SIG-M5 treated with dmso at 0.1 percent for 504 hours (cell line): ENCODE measurements around the gene SLC25A53.
A peak's percentile ranks its signal among the peaks of the same experiment; 100 is the strongest.

Experiments
- DNase-seq: peaks from one replicate; lab custom pipeline; 2025; ENCODE audit not compliant: unreplicated experiment; lab: John Stamatoyannopoulos, UW

SLC25A53 gene

GRCh38 chrX:104156630-104157529 lies at the start of gene SLC25A53:
Gene SLC25A53, minus strand, starts transcription at chrX:104157009. Its CDS starts 51,752 bp downstream, at chrX:104105257.
- peak; percentile 81 for DNase-seq

- DNase-seq, result no peak
Measured at GRCh38 chrX:104205548-104205947, 48.7 kb upstream of the SLC25A53 start.

GRCh38 chrX:104195489-104196084 lies 38.8 kb upstream of the SLC25A53 start:
- no peak for DNase-seq

GRCh38 chrX:104195013-104195412 lies 38.2 kb upstream of the SLC25A53 start:
- DNase-seq, result no peak

- no peak for DNase-seq
Measured at GRCh38 chrX:104193485-104193884, 36.7 kb upstream of the SLC25A53 start.

GRCh38 chrX:104189837-104190236 lies 33.0 kb upstream of the SLC25A53 start:
- DNase-seq, result no peak

GRCh38 chrX:104187931-104188330 lies 31.1 kb upstream of the SLC25A53 start:
- no peak for DNase-seq

- DNase-seq, result no peak
Measured at GRCh38 chrX:104183685-104184084, 26.9 kb upstream of the SLC25A53 start.

GRCh38 chrX:104173841-104174240 lies 17.0 kb upstream of the SLC25A53 start:
- DNase-seq, result no peak

- no peak for DNase-seq
Measured at GRCh38 chrX:104172788-104173187, 16.0 kb upstream of the SLC25A53 start.

GRCh38 chrX:104172121-104172520 lies 15.3 kb upstream of the SLC25A53 start:
- no peak for DNase-seq

- DNase-seq, result no peak
Measured at GRCh38 chrX:104168127-104168526, 11.3 kb upstream of the SLC25A53 start.

- DNase-seq, result no peak
Measured at GRCh38 chrX:104166735-104167436, 10.1 kb upstream of the SLC25A53 start.

- peak; percentile 83 for DNase-seq
Measured at GRCh38 chrX:104165894-104166734, 9.3 kb upstream of the SLC25A53 start, which contains the start of gene FAM199X. Gene FAM199X, plus strand, starts transcription at chrX:104166453. Its CDS starts 333 bp downstream, at chrX:104166786.

- no peak for DNase-seq
Measured at GRCh38 chrX:104151037-104151436, 5.8 kb downstream of the SLC25A53 start.

- no peak for DNase-seq
Measured at GRCh38 chrX:104141087-104141760, 15.6 kb downstream of the SLC25A53 start.

- DNase-seq, result no peak
Measured at GRCh38 chrX:104137496-104137895, 19.3 kb downstream of the SLC25A53 start.

- DNase-seq, result peak; percentile 62
Measured at GRCh38 chrX:104136241-104137019, 20.4 kb downstream of the SLC25A53 start.

- no peak for DNase-seq
Measured at GRCh38 chrX:104135677-104136076, 21.1 kb downstream of the SLC25A53 start.
